HUES6 (cell line): ENCODE measurements around the gene FAM20A.

ENCODE experiments used
- H3K27ac ChIP-seq: 2 replicates; pipeline ENCODE4 v1.7.0; 2013; ENCODE audit warnings: low read depth, mild to moderate bottlenecking, low read length, inconsistent platforms
- H3K27me3 ChIP-seq: 2 replicates; pipeline ENCODE4 v1.6.1; 2013; ENCODE audit warnings: low read length; ENCODE audit not compliant: control insufficient read depth, insufficient read depth
- H3K36me3 ChIP-seq: 2 replicates; pipeline ENCODE4 v1.6.1; 2013; ENCODE audit warnings: low read length; ENCODE audit not compliant: control insufficient read depth, insufficient read depth
- H3K4me1 ChIP-seq: 2 replicates; pipeline ENCODE4 v1.6.1; 2013; ENCODE audit warnings: low read length; ENCODE audit not compliant: control insufficient read depth, insufficient read depth
- H3K4me3 ChIP-seq: 2 replicates; pipeline ENCODE4 v1.5.1; 2013; ENCODE audit warnings: low read depth, low read length
- H3K9ac ChIP-seq: one replicate; pipeline ENCODE4 v1.6.1; 2013; ENCODE audit warnings: mild to moderate bottlenecking, low read length
- H3K9me3 ChIP-seq: 2 replicates; pipeline ENCODE4 v1.6.1; 2013; ENCODE audit warnings: low read depth, low read length; ENCODE audit not compliant: control insufficient read depth, insufficient read depth

Gene FAM20A

GRCh38 chr17:68608515-68609130 lies 7.5 kb upstream of the FAM20A start:
- Histone ChIP-seq H3K4me3 (no peak overlapping the region; the same call in 1 of the 2 replicates), H3K9me3 (peaks cover 40% of the 10 kb centered on the region), H3K27me3 (no peaks in the 10 kb centered on the region), H3K36me3 (no peaks in the 10 kb centered on the region; the same call in none of the 2 replicates), H3K9ac (no peak overlapping the region), H3K4me1 (peaks cover 12% of the 10 kb centered on the region), H3K27ac (no peak overlapping the region)

- H3K27ac ChIP-seq, result no peak overlapping the region
- H3K9me3 ChIP-seq, result peaks cover 40% of the 10 kb centered on the region
- peaks cover 30% of the 10 kb centered on the region for H3K4me1 ChIP-seq
- no peak overlapping the region for H3K9ac ChIP-seq
- no peak overlapping the region for H3K4me3 ChIP-seq
- H3K36me3 ChIP-seq, result no peaks in the 10 kb centered on the region; the same call in none of the 2 replicates
- H3K27me3 ChIP-seq, result peaks cover 8% of the 10 kb centered on the region
Measured at GRCh38 chr17:68606451-68607307, 5.5 kb upstream of the FAM20A start.

- Histone ChIP-seq H3K9me3 (peaks cover 38% of the 10 kb centered on the region), H3K4me1 (peaks cover 32% of the 10 kb centered on the region), H3K36me3 (no peaks in the 10 kb centered on the region; the same call in none of the 2 replicates), H3K4me3 (no peak overlapping the region), H3K9ac (no peak overlapping the region), H3K27ac (no peak overlapping the region), H3K27me3 (peaks cover 14% of the 10 kb centered on the region)
Measured at GRCh38 chr17:68605914-68606313, 4.7 kb upstream of the FAM20A start.

GRCh38 chr17:68603656-68604055 lies 2.5 kb upstream of the FAM20A start:
- H3K36me3 ChIP-seq, result peaks cover 5% of the 10 kb centered on the region; the same call in 1 of the 2 replicates
- H3K4me3 ChIP-seq, result peak overlapping the region; percentile 31; the same call in 1 of the 2 replicates
- peak overlapping the region; percentile 91 for H3K27ac ChIP-seq
- peak overlapping the region; percentile 69 for H3K9ac ChIP-seq
- peaks cover 24% of the 10 kb centered on the region for H3K27me3 ChIP-seq
- H3K4me1 ChIP-seq, result peaks cover 32% of the 10 kb centered on the region
- peaks cover 17% of the 10 kb centered on the region for H3K9me3 ChIP-seq

- peaks cover 14% of the 10 kb centered on the region for H3K9me3 ChIP-seq
- peaks cover 11% of the 10 kb centered on the region; the same call in 1 of the 2 replicates for H3K36me3 ChIP-seq
- H3K27me3 ChIP-seq, result peaks cover 24% of the 10 kb centered on the region
- peak overlapping the region; percentile 69 for H3K9ac ChIP-seq
- H3K4me1 ChIP-seq, result peaks cover 35% of the 10 kb centered on the region
- H3K27ac ChIP-seq, result peak overlapping the region; percentile 91; the same call in 1 of the 2 replicates
- peak overlapping the region; percentile 31; the same call in 1 of the 2 replicates for H3K4me3 ChIP-seq
Measured at GRCh38 chr17:68603027-68603426, 1.9 kb upstream of the FAM20A start.

GRCh38 chr17:68602289-68602688 lies 1.1 kb upstream of the FAM20A start:
- peak overlapping the region; percentile 95 for H3K9ac ChIP-seq
- H3K27ac ChIP-seq, result no peak overlapping the region; the same call in 1 of the 2 replicates
- H3K27me3 ChIP-seq, result peaks cover 24% of the 10 kb centered on the region
- peaks cover 6% of the 10 kb centered on the region for H3K9me3 ChIP-seq
- no peak overlapping the region; the same call in 1 of the 2 replicates for H3K4me3 ChIP-seq
- peaks cover 37% of the 10 kb centered on the region for H3K4me1 ChIP-seq
- peaks cover 16% of the 10 kb centered on the region; the same call in 1 of the 2 replicates for H3K36me3 ChIP-seq

- Histone ChIP-seq H3K36me3 (peaks cover 21% of the 10 kb centered on the region; the same call in 1 of the 2 replicates), H3K4me3 (peak overlapping the region; percentile 82), H3K27me3 (peaks cover 24% of the 10 kb centered on the region), H3K27ac (peak overlapping the region; percentile 49; the same call in 1 of the 2 replicates), H3K9me3 (peaks cover under 1% of the 10 kb centered on the region; the same call in 1 of the 2 replicates), H3K4me1 (peaks cover 37% of the 10 kb centered on the region), H3K9ac (peak overlapping the region; percentile 95)
Measured at GRCh38 chr17:68601565-68602288, 560 bp upstream of the FAM20A start.

- peak overlapping the region; percentile 88 for H3K27ac ChIP-seq
- H3K9ac ChIP-seq, result peak overlapping the region; percentile 95
Measured at GRCh38 chr17:68600067-68600930, 868 bp downstream of the FAM20A start.

GRCh38 chr17:68599552-68600066 lies 1.6 kb downstream of the FAM20A start:
- H3K9ac ChIP-seq, result peak overlapping the region; percentile 95
- no peaks in the 10 kb centered on the region for H3K9me3 ChIP-seq
- H3K27ac ChIP-seq, result peak overlapping the region; percentile 88; the same call in 1 of the 2 replicates
- peak overlapping the region; percentile 82 for H3K4me3 ChIP-seq
- peaks cover 44% of the 10 kb centered on the region for H3K4me1 ChIP-seq
- H3K27me3 ChIP-seq, result peaks cover 24% of the 10 kb centered on the region
- peaks cover 42% of the 10 kb centered on the region; the same call in 1 of the 2 replicates for H3K36me3 ChIP-seq

More at GRCh38 chr17:68600067-68600930, 868 bp downstream of the FAM20A start:
- peak overlapping the region; percentile 82 for H3K4me3 ChIP-seq
- H3K9me3 ChIP-seq, result no peaks in the 10 kb centered on the region
- peaks cover 24% of the 10 kb centered on the region for H3K27me3 ChIP-seq
- peaks cover 45% of the 10 kb centered on the region for H3K4me1 ChIP-seq
- peaks cover 35% of the 10 kb centered on the region; the same call in 1 of the 2 replicates for H3K36me3 ChIP-seq
